C4-2B (cell line): Measurements from ENCODE around the gene SSU72.

Source experiments
- ZFX ChIP-seq: fragments of 450-650 bp; IDR thresholded peaks from 2 replicates; pipeline ENCODE4 v1.6.1; 2017
- TF ChIP-seq, protein P1 (sequence below): fragments of 450-650 bp; conservative IDR thresholded peaks from 2 replicates; pipeline ENCODE4 v1.5.1; 2017; ENCODE audit warnings: mild to moderate bottlenecking

DNA sequence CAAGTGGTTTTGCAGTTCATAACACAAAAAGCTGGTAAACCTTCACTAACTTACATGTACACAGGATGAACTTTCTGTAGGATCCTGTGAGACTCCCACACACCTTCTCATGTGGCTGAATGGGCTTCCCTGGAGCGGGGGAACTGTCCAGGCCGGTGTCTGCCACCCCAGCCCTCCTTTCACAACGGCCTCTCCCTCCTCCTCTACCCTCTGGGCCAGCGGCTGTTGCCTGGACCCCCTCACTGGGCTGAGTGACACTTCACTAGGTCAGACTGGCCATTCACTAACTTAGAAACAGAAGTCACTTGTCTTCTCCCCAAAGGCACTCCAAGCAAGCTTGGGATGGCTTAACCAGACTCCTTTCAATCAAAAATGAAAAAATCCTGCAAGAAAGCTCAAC lies 16.1 kb downstream of the SSU72 start:
- TF ChIP-seq, protein P1, sequence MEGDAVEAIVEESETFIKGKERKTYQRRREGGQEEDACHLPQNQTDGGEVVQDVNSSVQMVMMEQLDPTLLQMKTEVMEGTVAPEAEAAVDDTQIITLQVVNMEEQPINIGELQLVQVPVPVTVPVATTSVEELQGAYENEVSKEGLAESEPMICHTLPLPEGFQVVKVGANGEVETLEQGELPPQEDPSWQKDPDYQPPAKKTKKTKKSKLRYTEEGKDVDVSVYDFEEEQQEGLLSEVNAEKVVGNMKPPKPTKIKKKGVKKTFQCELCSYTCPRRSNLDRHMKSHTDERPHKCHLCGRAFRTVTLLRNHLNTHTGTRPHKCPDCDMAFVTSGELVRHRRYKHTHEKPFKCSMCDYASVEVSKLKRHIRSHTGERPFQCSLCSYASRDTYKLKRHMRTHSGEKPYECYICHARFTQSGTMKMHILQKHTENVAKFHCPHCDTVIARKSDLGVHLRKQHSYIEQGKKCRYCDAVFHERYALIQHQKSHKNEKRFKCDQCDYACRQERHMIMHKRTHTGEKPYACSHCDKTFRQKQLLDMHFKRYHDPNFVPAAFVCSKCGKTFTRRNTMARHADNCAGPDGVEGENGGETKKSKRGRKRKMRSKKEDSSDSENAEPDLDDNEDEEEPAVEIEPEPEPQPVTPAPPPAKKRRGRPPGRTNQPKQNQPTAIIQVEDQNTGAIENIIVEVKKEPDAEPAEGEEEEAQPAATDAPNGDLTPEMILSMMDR, result no peak
- TF ChIP-seq ZFX, result no peak
